HG03378 (cell line): ENCODE measurements around the gene DPP10.

Source experiments
- ATAC-seq: cut with Tn5 transposase; IDR thresholded peaks from one replicate; pipeline ENCODE4 v1.9.1; 2021; ENCODE audit warnings: mild to moderate bottlenecking, moderate library complexity; ENCODE audit not compliant: unreplicated experiment

DPP10 gene

GRCh38 chr2:114789989-114790388 lies 347.5 kb downstream of the DPP10 start:
- ATAC-seq, result no peak

DNA sequence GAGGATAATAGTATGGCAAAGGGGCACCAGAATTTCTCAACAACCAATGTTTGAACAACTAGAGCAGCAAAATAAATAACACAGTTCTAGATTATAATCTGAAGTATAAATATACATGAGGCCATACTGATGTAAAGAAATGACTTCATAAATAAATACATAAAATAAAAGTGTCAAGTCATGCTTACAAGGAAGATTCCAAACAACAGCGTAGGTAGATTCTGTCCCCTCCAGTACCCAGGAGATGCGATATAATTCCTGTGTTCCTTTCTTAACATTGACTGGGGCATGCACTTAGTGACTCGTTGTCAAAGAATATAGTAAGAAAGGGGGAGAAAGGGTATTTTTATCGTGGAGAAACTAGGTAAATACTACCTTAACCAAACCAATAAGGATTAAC lies 355.1 kb downstream of the DPP10 start:
- ATAC-seq, result no peak

DNA sequence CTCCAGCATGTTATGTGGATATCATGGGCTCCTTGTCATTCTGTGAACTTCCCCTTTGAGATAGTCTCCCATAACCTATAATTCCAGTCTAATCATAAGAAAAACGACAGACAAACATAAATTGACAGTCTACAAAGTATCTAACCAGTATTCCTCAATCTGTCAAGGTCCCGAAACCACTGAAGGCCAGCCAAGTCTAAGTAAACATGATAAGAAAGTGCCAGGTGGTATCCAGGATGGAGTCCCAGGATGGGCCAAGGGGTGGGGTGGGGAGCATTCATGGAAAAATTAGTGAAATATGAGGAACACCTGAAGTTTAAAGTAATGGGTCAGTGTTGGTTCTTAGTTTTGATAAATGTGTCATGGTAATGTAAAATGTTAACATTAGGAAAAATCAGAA lies 355.5 kb downstream of the DPP10 start:
- ATAC-seq, result no peak

DNA sequence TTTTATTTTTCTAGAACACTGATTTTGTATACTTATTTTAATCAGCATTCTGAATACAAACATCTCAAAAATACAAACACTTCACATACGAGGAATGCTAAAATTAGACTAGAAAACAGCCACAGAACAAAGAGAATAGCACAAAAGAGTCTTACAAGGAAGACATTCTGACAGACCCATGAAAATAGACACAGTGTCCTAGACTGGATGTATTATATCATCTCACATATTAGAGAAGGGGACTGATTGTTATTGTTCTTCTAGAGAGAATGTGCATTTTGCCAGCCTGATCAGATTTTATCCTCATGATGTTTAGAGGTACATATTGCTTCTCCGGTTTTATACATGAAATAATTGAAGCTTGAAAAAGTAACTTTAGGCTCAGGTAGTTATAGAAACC lies 357.9 kb downstream of the DPP10 start:
- no peak for ATAC-seq

DNA sequence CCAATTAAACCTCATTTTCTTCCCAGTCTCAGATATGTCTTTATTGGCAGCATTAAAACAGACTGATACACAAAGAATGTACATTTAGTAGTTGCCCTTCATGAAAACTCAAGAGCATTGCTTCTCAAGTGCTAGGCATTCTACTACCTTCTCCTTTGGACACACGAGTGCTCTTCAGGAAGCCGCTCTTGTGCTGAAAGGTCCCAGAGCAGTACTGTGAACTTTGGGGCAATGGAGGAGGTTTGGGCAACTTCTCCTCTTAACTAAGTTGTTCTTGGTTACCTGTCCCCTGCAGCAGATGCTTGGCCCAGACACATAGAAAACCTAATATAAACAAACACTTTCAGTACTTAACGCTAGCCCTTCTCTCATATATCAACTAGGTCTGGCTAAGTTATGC lies 362.8 kb downstream of the DPP10 start:
- no peak for ATAC-seq

DNA sequence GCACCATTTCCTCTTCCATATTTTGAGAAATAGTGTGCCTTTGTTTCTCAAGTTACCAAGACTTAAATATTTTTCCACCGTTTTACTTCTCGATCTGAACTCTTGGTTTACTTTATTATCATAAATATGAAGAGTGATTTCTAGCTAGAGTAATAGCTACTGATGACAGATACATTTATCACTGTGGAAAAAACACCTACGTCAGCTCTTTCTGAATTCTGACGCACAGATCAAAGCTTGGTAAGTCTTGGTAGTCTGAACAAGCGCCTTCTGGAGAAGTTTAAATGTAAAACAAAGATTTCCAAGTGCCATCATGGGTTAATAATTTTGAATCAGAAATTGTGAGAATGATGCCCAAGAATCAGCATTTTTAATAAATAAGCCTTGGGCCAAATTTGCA lies 367.7 kb downstream of the DPP10 start:
- no peak for ATAC-seq

- no peak for ATAC-seq
Measured at GRCh38 chr2:114812261-114812660, 369.8 kb downstream of the DPP10 start.

- no peak for ATAC-seq
Measured at GRCh38 chr2:114814355-114814754, 371.9 kb downstream of the DPP10 start.

DNA sequence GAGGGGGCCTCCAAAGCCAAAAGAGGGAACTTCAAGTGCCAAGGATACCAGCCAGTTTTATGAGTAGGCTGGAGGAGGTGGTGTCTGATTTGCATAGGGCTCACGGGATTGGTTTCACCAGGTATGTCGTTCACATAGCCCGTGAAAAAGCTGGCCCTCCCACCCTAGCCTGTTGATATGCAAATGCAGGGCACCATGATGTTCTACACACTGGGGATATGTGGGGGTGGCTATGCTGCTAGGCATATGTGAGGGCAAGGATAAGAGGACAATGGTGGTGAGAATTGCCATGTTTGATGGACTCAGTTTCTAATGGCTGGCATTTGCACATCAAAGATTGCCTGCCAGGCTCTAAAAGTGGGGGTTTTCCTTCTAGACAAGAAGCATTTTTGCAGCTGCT lies 378.6 kb downstream of the DPP10 start:
- ATAC-seq, result no peak

- no peak for ATAC-seq
Measured at GRCh38 chr2:114843963-114844362, 401.5 kb downstream of the DPP10 start.

- ATAC-seq, result no peak
Measured at GRCh38 chr2:114857196-114857595, 414.8 kb downstream of the DPP10 start.

DNA sequence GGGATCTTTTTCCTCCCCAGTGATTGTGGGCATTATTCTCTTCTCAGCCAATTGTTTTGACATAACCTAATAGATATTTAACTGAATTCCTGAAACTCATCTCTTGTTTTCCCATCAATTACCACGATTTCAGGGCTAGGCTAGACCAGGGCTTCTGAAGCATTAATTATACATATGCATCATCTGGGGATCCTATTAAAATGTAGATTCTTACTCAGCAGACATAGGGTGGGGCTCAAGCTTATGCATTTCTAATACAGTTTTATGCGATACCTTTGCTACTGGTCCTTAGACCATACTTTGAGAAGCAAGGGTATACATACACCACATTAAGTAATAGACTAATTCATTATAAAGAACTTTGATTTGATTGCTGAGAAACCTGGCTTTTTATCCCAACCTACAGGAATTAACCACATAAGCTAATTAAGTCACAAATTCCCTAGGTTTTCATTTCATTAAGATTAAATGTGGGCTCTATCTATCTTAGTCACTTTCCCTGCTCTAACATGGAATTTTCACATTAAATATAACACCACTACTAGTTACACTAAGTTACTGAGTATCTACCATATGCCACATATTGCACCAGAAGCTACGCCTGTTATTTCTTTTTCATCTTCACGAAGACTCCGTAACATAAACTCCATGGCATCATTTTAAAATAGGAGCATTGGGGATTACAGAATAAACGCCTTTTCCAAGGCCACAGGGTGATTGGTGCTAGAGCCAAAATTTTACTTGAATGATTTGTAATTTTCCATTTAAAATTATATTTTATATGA lies 417.5 kb downstream of the DPP10 start:
- no peak for ATAC-seq

GRCh38 chr2:114862243-114862642 lies 419.8 kb downstream of the DPP10 start:
- no peak for ATAC-seq

DNA sequence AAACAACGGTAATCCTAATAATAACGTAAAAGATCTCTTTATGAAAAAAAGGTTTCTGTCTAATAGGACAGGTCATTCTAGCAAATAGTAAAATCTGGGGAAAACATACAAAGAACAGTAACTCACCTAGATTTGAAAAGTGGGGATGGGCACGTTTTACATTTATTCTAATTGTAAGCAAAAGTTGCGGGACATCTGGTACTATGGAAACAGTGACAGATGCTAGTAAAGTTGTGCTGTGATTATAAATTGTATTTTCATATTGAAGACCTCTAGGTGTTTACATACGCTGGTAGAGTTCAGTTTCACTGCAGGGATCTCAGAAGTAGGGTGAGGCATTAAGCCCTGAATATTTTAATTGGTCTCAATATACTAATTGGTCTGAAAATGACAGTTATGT lies 422.5 kb downstream of the DPP10 start:
- no peak for ATAC-seq

GRCh38 chr2:114880046-114880445 lies 437.6 kb downstream of the DPP10 start:
- no peak for ATAC-seq

DNA sequence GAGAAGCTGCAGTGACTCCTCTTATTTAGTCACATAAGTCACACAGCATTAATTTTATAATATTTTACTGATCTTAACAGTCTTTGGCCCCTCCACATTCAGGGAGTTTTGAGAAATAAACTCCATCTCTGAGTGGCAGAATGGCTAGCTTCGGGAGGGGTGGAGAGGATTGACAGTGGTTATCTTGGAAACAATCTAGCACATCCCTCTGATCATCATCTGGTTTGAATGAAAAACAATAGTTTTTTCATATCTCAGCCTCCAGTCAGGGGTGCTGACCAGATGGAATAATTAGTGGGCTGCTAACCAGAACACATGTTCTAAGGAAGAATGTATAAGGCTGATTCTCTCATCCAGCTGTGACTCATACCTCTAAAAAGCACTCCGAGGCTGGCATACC lies 477.5 kb downstream of the DPP10 start:
- no peak for ATAC-seq

DNA sequence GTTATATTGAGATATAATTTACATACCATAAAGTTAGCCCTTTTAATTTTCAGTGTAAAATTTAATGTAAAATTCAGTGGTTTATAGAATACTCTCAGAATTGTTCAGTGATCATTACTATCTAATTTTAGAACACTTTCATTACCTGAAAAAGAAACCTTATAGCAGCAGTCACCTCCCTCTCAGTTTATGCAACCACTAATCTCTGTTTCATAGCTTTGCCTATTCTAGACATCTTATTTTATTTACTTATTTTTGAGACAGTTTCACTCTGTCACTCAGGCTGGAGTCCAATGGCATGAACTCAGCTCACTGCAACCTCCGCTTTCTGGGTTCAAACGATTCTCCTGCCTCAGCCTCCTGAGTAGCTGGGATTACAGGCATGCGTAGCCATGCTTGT lies 479.6 kb downstream of the DPP10 start:
- ATAC-seq, result no peak

GRCh38 chr2:114925296-114926255 lies 483.1 kb downstream of the DPP10 start:
- ATAC-seq, result no peak

DNA sequence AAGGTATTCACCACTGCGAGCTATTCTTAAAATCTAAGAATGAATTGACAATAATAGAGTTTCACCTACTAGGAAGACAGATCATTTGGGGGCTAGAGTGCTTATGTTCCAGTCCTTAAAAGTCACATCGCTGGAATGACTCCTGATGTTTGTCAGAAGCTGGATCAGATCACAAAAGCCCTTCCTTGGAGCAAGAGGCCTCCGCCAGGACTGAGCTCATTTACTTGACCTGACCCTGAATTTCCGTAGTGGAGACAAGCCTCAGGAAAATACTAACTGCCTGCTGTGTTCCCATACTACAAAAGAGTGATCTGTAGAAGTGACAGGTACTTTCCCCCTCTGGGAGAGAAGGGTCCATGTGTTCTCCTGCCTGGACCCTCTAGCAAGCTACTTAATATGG lies 483.9 kb downstream of the DPP10 start:
- no peak for ATAC-seq

DNA sequence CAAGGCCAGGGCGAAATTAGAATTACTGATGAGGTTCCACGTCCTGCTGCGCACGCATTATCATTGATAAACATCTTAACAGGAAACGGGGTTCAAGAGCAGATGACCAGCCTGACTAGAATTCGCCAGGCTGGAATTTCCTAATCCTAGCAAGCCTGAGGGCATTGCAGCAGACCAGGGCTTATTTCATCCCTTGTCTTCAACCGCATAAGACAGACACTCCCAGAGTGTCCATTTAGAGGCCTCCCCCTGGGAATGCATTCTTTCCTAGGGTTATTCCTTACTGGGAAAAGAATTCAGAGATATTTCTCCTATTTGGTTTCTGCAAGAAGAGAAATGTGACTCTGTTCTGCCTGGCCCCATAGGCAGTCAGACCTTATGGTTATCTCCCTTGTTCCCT lies 486.8 kb downstream of the DPP10 start:
- no peak for ATAC-seq

DNA sequence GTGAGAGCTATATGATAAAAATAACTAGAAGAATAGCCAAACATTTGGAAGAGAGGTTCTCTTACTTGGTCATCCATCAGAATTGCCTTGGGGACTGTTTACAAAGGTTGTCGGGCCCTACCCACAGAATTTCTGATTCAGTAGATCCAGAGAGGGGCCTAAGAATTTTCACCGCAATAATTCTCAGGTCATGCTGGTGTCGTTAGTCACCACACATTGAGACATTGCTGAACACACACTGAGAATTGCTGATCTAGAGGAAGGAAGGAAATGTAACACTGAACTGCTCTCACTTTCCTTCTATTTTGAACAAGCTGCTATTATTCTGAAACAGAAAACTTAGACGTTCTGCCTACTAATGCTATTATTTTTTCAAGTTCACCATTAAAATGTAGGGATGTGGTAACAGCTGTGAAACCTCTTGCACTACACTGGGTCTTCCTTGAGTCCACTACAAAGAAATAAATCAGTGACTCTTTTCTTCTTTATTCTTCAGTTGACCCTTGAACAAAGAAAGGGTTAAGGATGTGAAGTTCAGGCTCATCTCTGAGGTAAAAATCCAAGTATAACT lies 491.3 kb downstream of the DPP10 start:
- ATAC-seq, result no peak

- ATAC-seq, result no peak
Measured at GRCh38 chr2:114935031-114935430, 492.6 kb downstream of the DPP10 start.
